Astrocyte (in vitro differentiated cells and primary cell): ENCODE data around the gene RAB11FIP3. TPM values are rescaled to one million over a fixed set of nuclear protein-coding genes. Genes with fewer than 3 reads are reported as not detected.

Experiments
- DNase-seq: peaks from one replicate; pipeline ENCODE4 v3.0.0-alpha.2; 2010; ENCODE audit warnings: low read depth
- FAIRE-seq: peaks from 2 replicates; lab custom pipeline; 2011; peaks lifted over from hg19 to GRCh38; lab: Jason Lieb, UNC
- H2AFZ ChIP-seq: 2 replicates; pipeline ENCODE4 v1.6.0; 2012; ENCODE audit warnings: low read depth, low read length, inconsistent platforms
- H3K27ac ChIP-seq: 2 replicates; pipeline ENCODE4 v1.5.1; 2011; ENCODE audit warnings: low read depth, low read length, inconsistent platforms
- H3K27me3 ChIP-seq: 2 replicates; pipeline ENCODE4 v1.6.0; 2011; ENCODE audit warnings: low read length, inconsistent platforms; ENCODE audit not compliant: insufficient read depth
- H3K36me3 ChIP-seq: 2 replicates; pipeline ENCODE4 v1.5.1; 2011; ENCODE audit warnings: low read length, inconsistent platforms; ENCODE audit not compliant: insufficient read depth
- H3K4me1 ChIP-seq: 2 replicates; pipeline ENCODE4 v1.5.1; 2011; ENCODE audit warnings: low read length, inconsistent platforms; ENCODE audit not compliant: insufficient read depth
- H3K4me2 ChIP-seq: 2 replicates; pipeline ENCODE4 v1.6.0; 2012; ENCODE audit warnings: low read length, inconsistent platforms
- H3K4me3 ChIP-seq: 2 replicates; pipeline ENCODE4 v1.5.1; 2011; ENCODE audit warnings: low read depth, mild to moderate bottlenecking, low read length, inconsistent platforms; ENCODE audit not compliant: insufficient read depth
- H3K79me2 ChIP-seq: 2 replicates; pipeline ENCODE4 v1.6.0; 2012; ENCODE audit warnings: mild to moderate bottlenecking, low read length, inconsistent platforms; ENCODE audit not compliant: insufficient read depth
- H3K9ac ChIP-seq: 2 replicates; pipeline ENCODE4 v1.6.0; 2012; ENCODE audit warnings: mild to moderate bottlenecking, low read length, inconsistent platforms
- H3K9me3 ChIP-seq: 2 replicates; pipeline ENCODE4 v1.5.1; 2012; ENCODE audit warnings: low read depth, mild to moderate bottlenecking, low read length, inconsistent platforms; ENCODE audit not compliant: insufficient read depth
- H4K20me1 ChIP-seq: 2 replicates; pipeline ENCODE4 v1.6.0; 2012; ENCODE audit warnings: low read length, inconsistent platforms; ENCODE audit not compliant: insufficient read depth
- H3K27ac Mint-ChIP-seq: one replicate; pipeline ENCODE4 v1.8.0; 2021; ENCODE audit warnings: mild to moderate bottlenecking, mixed read lengths; ENCODE audit not compliant: unreplicated experiment
- H3K27me3 Mint-ChIP-seq: one replicate; pipeline ENCODE4 v1.8.0; 2021; ENCODE audit warnings: low read depth, mixed read lengths; ENCODE audit not compliant: unreplicated experiment
- H3K36me3 Mint-ChIP-seq: one replicate; pipeline ENCODE4 v1.8.0; 2021; ENCODE audit warnings: low read depth, mixed read lengths; ENCODE audit not compliant: unreplicated experiment
- H3K4me1 Mint-ChIP-seq: one replicate; pipeline ENCODE4 v1.8.0; 2021; ENCODE audit warnings: low read depth, mixed read lengths; ENCODE audit not compliant: unreplicated experiment
- H3K4me3 Mint-ChIP-seq: one replicate; pipeline ENCODE4 v1.8.0; 2021; ENCODE audit warnings: mild to moderate bottlenecking, moderate library complexity, mixed read lengths; ENCODE audit not compliant: unreplicated experiment
- H3K9me3 Mint-ChIP-seq: one replicate; pipeline ENCODE4 v1.8.0; 2021; ENCODE audit warnings: mild to moderate bottlenecking, mixed read lengths; ENCODE audit not compliant: unreplicated experiment
- CTCF ChIP-seq: IDR thresholded peaks from 2 replicates; pipeline ENCODE4 v1.5.1; 2011; ENCODE audit warnings: low read depth, mild to moderate bottlenecking, inconsistent platforms, low read length, moderate library complexity; ENCODE audit not compliant: insufficient read depth
- EZH2 ChIP-seq: IDR thresholded peaks from 2 replicates; pipeline ENCODE4 v1.6.1; 2012; ENCODE audit warnings: mild to moderate bottlenecking, low read length, inconsistent platforms; ENCODE audit not compliant: insufficient read depth
- total RNA-seq: library from RNA; stranded (reverse); gene quantifications from 2 replicates; pipeline ENCODE4 v1.2.1, GENCODE V29; 2021

The RAB11FIP3 gene
- total RNA-seq, 1 donor from 2014 or later: 21.2 TPM

- Histone ChIP-seq H3K4me2 (no peak overlapping the region), H3K4me3 (no peak overlapping the region), H4K20me1 (peaks cover 40% of the 10 kb centered on the region), H3K79me2 (peaks cover 25% of the 10 kb centered on the region), H3K27me3 (no peaks in the 10 kb centered on the region), H3K27ac (no peak overlapping the region), H3K9me3 (no peaks in the 10 kb centered on the region), H2AFZ (no peak overlapping the region), H3K9ac (no peak overlapping the region), H3K4me1 (peaks cover 11% of the 10 kb centered on the region), H3K36me3 (no peaks in the 10 kb centered on the region)
- no peaks in the 10 kb centered on the region for H3K9me3 Mint-ChIP-seq
- H3K4me1 Mint-ChIP-seq: peaks cover under 1% of the 10 kb centered on the region
- no peak for TF ChIP-seq EZH2
- TF ChIP-seq CTCF: no peak
- H3K27me3 Mint-ChIP-seq: no peaks in the 10 kb centered on the region
- no peak overlapping the region for H3K4me3 Mint-ChIP-seq
- no peak for DNase-seq
- FAIRE-seq: no peak
- peaks cover 2% of the 10 kb centered on the region for H3K36me3 Mint-ChIP-seq
- no peak overlapping the region for H3K27ac Mint-ChIP-seq
These were observed 124.3 kb downstream of the RAB11FIP3 start for GRCh38 chr16:549544-550263.

- FAIRE-seq: no peak
These were observed 125.8 kb downstream of the RAB11FIP3 start for GRCh38 chr16:551210-551609.

More at GRCh38 chr16:551210-551609, 125.8 kb downstream of the RAB11FIP3 start:
- H3K36me3 ChIP-seq: no peaks in the 10 kb centered on the region
- H3K9me3 ChIP-seq: no peaks in the 10 kb centered on the region
- peaks cover 27% of the 10 kb centered on the region for H4K20me1 ChIP-seq
- H3K4me3 ChIP-seq: no peak overlapping the region
- no peak for DNase-seq
- Mint-ChIP-seq H3K27ac (no peak overlapping the region), H3K36me3 (no peaks in the 10 kb centered on the region), H3K4me3 (no peak overlapping the region), H3K27me3 (no peaks in the 10 kb centered on the region), H3K4me1 (peaks cover 2% of the 10 kb centered on the region), H3K9me3 (no peaks in the 10 kb centered on the region)
- no peak overlapping the region for H3K4me2 ChIP-seq
- peaks cover 10% of the 10 kb centered on the region for H3K79me2 ChIP-seq
- H3K27me3 ChIP-seq: no peaks in the 10 kb centered on the region
- H2AFZ ChIP-seq: no peak overlapping the region
- TF ChIP-seq CTCF (no peak), EZH2 (no peak)
- no peak overlapping the region for H3K27ac ChIP-seq
- no peak overlapping the region for H3K9ac ChIP-seq
- H3K4me1 ChIP-seq: peaks cover 16% of the 10 kb centered on the region
